Activated naive CD8-positive, alpha-beta T cell (primary cell): Measurements from ENCODE around the gene GEMIN2.
"Not testable (repeated sequence)": the region's sequence is repeated elsewhere in the genome, so short reads cannot be mapped to it uniquely, and the experiment has no call there.

Experiments
- H3K27ac Mint-ChIP-seq: one replicate; pipeline ENCODE4 v1.8.0; 2021; ENCODE audit warnings: mixed read lengths
- H3K27me3 Mint-ChIP-seq: one replicate; pipeline ENCODE4 v1.8.0; 2021; ENCODE audit warnings: mixed read lengths
- H3K36me3 Mint-ChIP-seq: one replicate; pipeline ENCODE4 v1.8.0; 2021; ENCODE audit warnings: mixed read lengths
- H3K4me1 Mint-ChIP-seq: one replicate; pipeline ENCODE4 v1.8.0; 2021; ENCODE audit warnings: low read depth, mixed read lengths
- H3K4me3 Mint-ChIP-seq: one replicate; pipeline ENCODE4 v1.8.0; 2021; ENCODE audit warnings: mild to moderate bottlenecking, mixed read lengths
- H3K9me3 Mint-ChIP-seq: one replicate; pipeline ENCODE4 v1.8.0; 2021; ENCODE audit warnings: low read depth, mixed read lengths

GEMIN2 gene, protein sequence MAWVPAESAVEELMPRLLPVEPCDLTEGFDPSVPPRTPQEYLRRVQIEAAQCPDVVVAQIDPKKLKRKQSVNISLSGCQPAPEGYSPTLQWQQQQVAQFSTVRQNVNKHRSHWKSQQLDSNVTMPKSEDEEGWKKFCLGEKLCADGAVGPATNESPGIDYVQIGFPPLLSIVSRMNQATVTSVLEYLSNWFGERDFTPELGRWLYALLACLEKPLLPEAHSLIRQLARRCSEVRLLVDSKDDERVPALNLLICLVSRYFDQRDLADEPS

DNA sequence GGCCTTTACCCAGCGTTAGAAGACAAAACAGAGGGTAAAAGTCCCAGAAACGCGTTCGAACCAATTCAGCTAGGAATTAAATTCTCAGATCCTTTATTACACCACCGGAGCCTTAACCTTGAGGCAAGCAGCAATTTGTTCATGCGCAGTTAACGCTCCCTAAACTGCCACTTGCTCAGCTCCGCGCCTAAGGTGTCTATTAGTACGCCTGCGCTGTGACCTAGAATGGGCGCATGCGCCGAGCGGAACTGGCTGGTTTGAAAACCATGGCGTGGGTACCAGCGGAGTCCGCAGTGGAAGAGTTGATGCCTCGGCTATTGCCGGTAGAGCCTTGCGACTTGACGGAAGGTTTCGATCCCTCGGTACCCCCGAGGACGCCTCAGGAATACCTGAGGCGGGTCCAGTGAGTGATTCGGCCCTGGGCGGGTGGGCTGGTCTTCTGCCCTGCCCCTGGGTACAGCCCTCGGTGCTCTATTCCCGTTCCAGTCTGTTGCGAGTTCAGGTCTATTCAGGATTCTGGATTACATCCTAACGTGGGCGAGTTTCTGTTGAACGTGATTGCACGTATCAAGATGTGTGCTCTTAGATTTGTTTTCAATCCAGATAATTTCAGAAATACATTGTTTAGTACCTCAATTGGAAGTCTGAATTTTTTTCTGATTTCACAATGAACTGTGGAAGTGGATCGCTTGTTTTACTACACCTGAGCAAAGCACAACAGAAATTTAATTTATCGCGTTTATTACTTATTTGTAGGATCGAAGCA lies at the start of gene GEMIN2:
TSS of gene GEMIN2 (plus strand) at position 251 of the 766 bp plus-strand sequence. CDS start at position 267, 16 bp downstream.
- H3K4me1 Mint-ChIP-seq: peaks cover 27% of the 10 kb centered on the region
- peak within 1 kb of the TSS; percentile 92 for H3K27ac Mint-ChIP-seq
- H3K27me3 Mint-ChIP-seq: no peaks in the 10 kb centered on the region
- H3K9me3 Mint-ChIP-seq: no peaks in the 10 kb centered on the region
- H3K4me3 Mint-ChIP-seq: peak within 1 kb of the TSS; percentile 93
- peaks cover 4% of the 10 kb centered on the region for H3K36me3 Mint-ChIP-seq

DNA sequence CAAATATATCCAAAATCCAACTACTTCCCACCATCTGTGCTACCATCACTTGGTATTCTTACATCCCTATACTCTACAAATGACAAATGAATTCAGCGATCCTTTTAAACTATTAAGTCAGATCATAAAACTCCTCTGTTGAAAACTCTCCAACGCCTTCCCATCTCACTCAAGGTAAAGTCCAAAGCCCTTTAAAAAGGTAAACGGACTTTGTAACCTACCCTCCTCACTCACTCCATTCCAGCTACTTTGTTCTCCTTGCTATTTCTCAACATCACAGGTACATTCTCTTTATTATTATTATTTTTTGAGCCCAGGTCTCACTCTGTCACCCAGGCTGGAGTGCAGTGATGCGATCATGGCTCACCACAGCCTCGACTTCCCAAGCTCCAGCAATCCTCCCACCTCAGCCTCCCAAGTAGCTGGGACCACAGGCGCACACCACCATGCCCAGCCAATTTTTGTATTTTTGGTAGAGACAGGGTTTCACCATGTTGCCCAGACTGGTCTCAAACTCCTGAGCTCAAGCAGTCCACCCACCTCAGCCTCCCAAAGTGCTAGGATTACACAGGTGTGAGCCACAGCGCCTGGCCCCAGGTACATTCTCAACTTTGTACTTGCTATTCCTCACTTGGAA lies 44.8 kb upstream of the GEMIN2 start:
- not testable (repeated sequence) for H3K27me3 Mint-ChIP-seq, H3K9me3 Mint-ChIP-seq, H3K27ac Mint-ChIP-seq, H3K4me3 Mint-ChIP-seq, H3K4me1 Mint-ChIP-seq
- H3K36me3 Mint-ChIP-seq: peaks cover 23% of the 10 kb centered on the region

GRCh38 chr14:39069923-39070322 lies 44.2 kb upstream of the GEMIN2 start:
- Mint-ChIP-seq H3K9me3 (no peaks in the 10 kb centered on the region), H3K27me3 (no peaks in the 10 kb centered on the region), H3K4me1 (peaks cover 3% of the 10 kb centered on the region), H3K27ac (no peak overlapping the region), H3K4me3 (no peak overlapping the region), H3K36me3 (peaks cover 19% of the 10 kb centered on the region)

- Mint-ChIP-seq H3K9me3 (no peaks in the 10 kb centered on the region), H3K27me3 (no peaks in the 10 kb centered on the region), H3K27ac (no peak overlapping the region), H3K4me1 (peaks cover 3% of the 10 kb centered on the region), H3K4me3 (no peak overlapping the region), H3K36me3 (peaks cover 13% of the 10 kb centered on the region)
Observed at GRCh38 chr14:39071096-39071495, 43.0 kb upstream of the GEMIN2 start.

DNA sequence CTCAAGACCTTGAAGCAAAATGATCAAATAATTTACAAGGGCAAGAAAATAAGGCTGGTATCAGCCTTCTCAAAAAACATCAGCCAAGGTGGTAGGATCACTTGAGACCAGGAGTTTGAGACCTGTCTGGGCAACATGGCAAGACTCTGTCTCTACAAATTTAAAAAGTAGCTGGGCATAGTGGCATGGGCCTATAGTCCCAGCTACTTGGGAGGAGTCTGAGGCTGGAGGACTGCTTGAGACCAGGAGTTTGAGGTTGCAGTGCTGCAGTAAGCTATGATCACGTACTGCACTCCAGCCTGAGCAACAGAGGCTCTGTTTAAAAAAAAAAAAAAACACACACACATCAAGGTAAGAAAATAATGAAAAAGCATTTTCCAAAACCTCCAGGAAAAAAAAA lies 33.2 kb upstream of the GEMIN2 start:
- H3K4me3 Mint-ChIP-seq: no peak overlapping the region
- no peaks in the 10 kb centered on the region for H3K9me3 Mint-ChIP-seq
- H3K27me3 Mint-ChIP-seq: no peaks in the 10 kb centered on the region
- H3K4me1 Mint-ChIP-seq: peaks cover 5% of the 10 kb centered on the region
- peaks cover 7% of the 10 kb centered on the region for H3K36me3 Mint-ChIP-seq
- H3K27ac Mint-ChIP-seq: no peak overlapping the region

DNA sequence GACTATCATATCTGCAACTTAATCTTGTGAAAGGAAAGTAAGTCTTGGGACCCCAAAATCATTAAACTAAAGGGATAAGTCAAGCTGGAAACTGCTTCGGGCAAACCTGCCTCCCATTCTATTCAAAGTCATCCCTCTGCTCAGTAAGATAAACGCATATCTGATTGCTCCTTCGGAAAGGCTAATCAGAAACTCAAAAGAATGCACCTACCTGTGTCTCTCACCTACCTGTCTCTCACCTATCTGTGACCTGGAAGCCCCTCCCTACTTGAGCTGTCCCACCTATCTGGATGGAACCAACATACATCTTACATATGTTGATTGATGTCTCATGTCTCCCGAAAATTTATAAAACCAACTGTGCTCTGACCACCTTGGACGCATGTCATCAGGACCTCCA lies 31.0 kb upstream of the GEMIN2 start:
- H3K4me1 Mint-ChIP-seq: peaks cover 7% of the 10 kb centered on the region
- H3K9me3 Mint-ChIP-seq: no peaks in the 10 kb centered on the region
- no peak overlapping the region for H3K4me3 Mint-ChIP-seq
- peaks cover 7% of the 10 kb centered on the region for H3K36me3 Mint-ChIP-seq
- no peak overlapping the region for H3K27ac Mint-ChIP-seq
- no peaks in the 10 kb centered on the region for H3K27me3 Mint-ChIP-seq

GRCh38 chr14:39085933-39086332 lies 28.2 kb upstream of the GEMIN2 start:
- Mint-ChIP-seq H3K36me3 (peaks cover 12% of the 10 kb centered on the region), H3K27ac (no peak overlapping the region), H3K4me3 (no peak overlapping the region), H3K4me1 (peaks cover 10% of the 10 kb centered on the region), H3K27me3 (no peaks in the 10 kb centered on the region), H3K9me3 (no peaks in the 10 kb centered on the region)

GRCh38 chr14:39087493-39087892 lies 26.6 kb upstream of the GEMIN2 start:
- Mint-ChIP-seq H3K27me3 (no peaks in the 10 kb centered on the region), H3K9me3 (no peaks in the 10 kb centered on the region), H3K27ac (no peak overlapping the region), H3K4me3 (no peak overlapping the region), H3K36me3 (peaks cover 14% of the 10 kb centered on the region), H3K4me1 (peaks cover 20% of the 10 kb centered on the region)

DNA sequence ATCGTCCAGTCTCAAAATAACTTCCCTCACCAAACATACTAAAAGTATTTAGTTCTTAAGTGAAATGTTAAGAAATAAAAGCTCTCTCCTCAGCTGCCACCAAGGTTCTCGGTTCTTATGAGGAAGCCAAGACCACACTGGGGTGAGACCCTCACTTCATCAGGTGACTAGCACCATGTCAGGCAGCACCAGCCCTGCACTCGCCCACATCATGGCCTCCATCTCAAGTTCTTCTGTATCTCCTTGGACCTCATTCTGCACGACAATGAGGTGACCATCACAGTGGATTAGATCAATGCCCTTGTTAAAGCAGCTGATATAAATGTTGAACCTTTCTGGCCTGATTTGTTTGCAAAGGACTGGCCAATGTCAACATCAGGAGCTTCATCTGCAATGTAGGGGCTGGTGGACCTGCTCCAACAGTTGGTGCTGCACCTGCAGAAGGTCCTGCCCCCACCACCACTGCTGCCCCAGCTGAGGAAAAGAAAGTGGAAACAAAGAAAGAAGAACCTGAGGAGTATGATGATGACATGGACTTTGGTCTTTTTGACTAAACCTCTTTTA lies 23.5 kb upstream of the GEMIN2 start:
- H3K36me3 Mint-ChIP-seq: peaks cover 11% of the 10 kb centered on the region
- no peak overlapping the region for H3K27ac Mint-ChIP-seq
- H3K4me3 Mint-ChIP-seq: no peak overlapping the region
- H3K4me1 Mint-ChIP-seq: peaks cover 24% of the 10 kb centered on the region
- H3K9me3 Mint-ChIP-seq: no peaks in the 10 kb centered on the region
- no peaks in the 10 kb centered on the region for H3K27me3 Mint-ChIP-seq

DNA sequence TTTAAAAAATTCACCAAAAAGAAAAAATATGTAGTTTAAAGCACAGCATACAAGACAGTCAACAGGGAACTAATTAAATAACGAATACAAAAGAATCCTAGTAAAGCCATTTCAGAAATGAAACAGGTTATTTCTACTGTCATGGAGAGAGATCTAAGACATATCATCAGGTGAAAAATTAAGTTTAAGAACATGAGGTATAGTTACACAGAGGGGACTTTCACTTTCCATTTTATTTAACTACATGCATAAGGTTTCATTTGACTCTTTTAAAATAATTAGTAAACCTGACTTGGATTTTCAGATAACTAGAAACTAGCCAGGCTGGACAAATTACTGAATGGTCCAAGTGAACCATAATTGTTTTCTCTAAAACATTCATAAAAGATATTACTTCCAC lies 22.4 kb upstream of the GEMIN2 start:
- Mint-ChIP-seq H3K27me3 (no peaks in the 10 kb centered on the region), H3K27ac (peak overlapping the region; percentile 67), H3K9me3 (no peaks in the 10 kb centered on the region), H3K4me1 (peaks cover 26% of the 10 kb centered on the region), H3K4me3 (no peak overlapping the region), H3K36me3 (peaks cover 11% of the 10 kb centered on the region)

GRCh38 chr14:39094515-39094914 lies 19.6 kb upstream of the GEMIN2 start:
- Mint-ChIP-seq H3K4me1 (peaks cover 38% of the 10 kb centered on the region), H3K27ac (peak overlapping the region; percentile 81), H3K4me3 (no peak overlapping the region), H3K36me3 (peaks cover 10% of the 10 kb centered on the region), H3K9me3 (no peaks in the 10 kb centered on the region), H3K27me3 (no peaks in the 10 kb centered on the region)

- H3K27ac Mint-ChIP-seq: peak overlapping the region; percentile 96
- no peaks in the 10 kb centered on the region for H3K27me3 Mint-ChIP-seq
- H3K4me1 Mint-ChIP-seq: peaks cover 44% of the 10 kb centered on the region
- peaks cover 8% of the 10 kb centered on the region for H3K36me3 Mint-ChIP-seq
- no peaks in the 10 kb centered on the region for H3K9me3 Mint-ChIP-seq
- H3K4me3 Mint-ChIP-seq: peak overlapping the region; percentile 78
Observed at GRCh38 chr14:39097159-39097558, 17.0 kb upstream of the GEMIN2 start.

DNA sequence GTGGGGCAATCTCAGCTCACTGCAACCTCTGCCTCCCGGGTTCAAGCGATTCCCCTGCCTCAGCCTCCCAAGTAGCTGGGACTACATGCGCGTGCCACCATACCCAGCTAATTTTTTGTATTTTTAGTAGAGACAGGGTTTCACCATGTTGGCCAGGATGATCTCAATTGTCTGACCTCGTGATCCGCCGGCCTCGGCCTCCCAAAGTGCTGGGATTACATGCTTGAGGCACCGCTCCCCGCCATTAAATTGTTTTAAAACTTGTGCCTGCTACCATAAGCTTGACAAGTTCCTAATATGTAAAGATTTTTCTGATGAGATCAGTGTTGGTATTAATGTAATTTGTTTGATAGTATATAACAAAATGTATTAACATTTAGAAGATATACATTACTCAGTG lies 14.9 kb upstream of the GEMIN2 start:
- Mint-ChIP-seq H3K27ac (peak overlapping the region; percentile 72), H3K4me1 (peaks cover 52% of the 10 kb centered on the region), H3K4me3 (peak overlapping the region; percentile 20)
- H3K27me3 Mint-ChIP-seq, H3K9me3 Mint-ChIP-seq, H3K36me3 Mint-ChIP-seq: not testable (repeated sequence)

GRCh38 chr14:39099748-39100147 lies 14.4 kb upstream of the GEMIN2 start:
- peaks cover 51% of the 10 kb centered on the region for H3K4me1 Mint-ChIP-seq
- H3K4me3 Mint-ChIP-seq: peak overlapping the region; percentile 17

More at GRCh38 chr14:39099748-39100147, 14.4 kb upstream of the GEMIN2 start:
- Mint-ChIP-seq H3K9me3 (no peaks in the 10 kb centered on the region), H3K27ac (peak overlapping the region; percentile 70), H3K36me3 (peaks cover 7% of the 10 kb centered on the region), H3K27me3 (no peaks in the 10 kb centered on the region)
